Activated CD8-positive, alpha-beta memory T cell treated with anti-CD3 and anti-CD28 coated beads for 1 hour (primary cell): ENCODE data around the gene CCDC171.
"Not testable (repeated sequence)": the region's sequence is repeated elsewhere in the genome, so short reads cannot be mapped to it uniquely, and the experiment has no call there.

Source experiments
- DNase-seq, 2 donors: peaks; one replicate each; pipeline ENCODE4 v3.0.0-alpha.2; 2020; ENCODE audit warnings: low read depth in 1 of 2; ENCODE audit errors: extremely low read depth in 1 of 2

Gene CCDC171

DNA sequence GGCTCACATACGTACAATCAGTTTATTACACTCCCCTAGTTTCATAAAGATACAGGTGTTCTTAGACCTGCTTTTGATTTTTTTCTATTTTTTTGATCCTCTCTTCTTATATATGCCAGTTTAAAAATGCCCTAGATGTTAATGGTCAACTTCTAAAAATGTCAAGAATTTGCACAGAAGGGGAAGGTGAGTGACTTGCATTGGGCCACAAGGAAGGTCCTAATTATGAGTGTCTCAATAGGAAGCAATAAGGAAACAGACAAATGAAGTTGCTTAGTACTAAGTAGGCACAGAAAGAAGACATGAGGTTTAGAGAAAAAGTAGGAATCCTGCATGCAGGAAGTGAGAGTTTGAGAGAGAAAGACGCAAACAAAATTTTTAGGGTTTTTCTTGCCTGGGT, 3.2 kb upstream of the CCDC171 start:
- no peak for DNase-seq

DNA sequence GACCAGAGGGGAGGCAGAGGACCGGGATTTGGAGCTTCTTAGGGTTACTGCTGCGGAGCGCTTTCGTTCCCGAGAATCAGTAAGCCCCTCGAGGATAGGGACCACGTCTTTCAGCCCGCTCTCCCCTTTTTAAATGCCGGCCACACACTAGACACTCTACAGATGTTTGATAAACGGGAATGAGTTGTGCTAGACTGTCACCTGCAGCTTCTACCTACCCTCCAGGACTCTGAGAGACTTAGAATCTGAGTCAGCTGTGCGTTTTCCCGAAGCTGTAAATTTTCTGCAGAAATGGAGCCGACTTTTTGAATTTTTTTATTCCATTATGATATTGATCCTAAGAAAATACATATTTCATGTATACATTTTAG, 670 bp downstream of the CCDC171 start:
- DNase-seq, result no peak

DNA sequence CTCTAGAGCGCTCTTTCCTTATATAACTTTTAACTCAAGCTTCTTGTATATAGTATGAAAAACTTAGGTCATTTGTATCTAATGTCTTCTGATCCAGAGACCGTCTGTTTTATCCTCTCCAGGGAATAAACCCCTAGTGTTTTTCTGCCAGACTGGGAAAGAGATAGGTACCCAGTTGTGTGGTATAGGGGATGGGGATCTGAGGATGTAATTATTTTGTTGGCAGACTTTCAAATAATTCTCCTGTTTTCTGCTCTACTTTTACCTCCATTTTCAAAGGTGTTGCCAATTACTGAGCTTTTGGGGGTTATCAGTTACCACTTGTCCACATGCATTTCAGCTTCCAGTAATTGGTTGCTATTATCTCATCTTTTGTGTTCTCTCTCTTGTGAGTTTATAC, 17.9 kb downstream of the CCDC171 start:
- no peak for DNase-seq

DNA sequence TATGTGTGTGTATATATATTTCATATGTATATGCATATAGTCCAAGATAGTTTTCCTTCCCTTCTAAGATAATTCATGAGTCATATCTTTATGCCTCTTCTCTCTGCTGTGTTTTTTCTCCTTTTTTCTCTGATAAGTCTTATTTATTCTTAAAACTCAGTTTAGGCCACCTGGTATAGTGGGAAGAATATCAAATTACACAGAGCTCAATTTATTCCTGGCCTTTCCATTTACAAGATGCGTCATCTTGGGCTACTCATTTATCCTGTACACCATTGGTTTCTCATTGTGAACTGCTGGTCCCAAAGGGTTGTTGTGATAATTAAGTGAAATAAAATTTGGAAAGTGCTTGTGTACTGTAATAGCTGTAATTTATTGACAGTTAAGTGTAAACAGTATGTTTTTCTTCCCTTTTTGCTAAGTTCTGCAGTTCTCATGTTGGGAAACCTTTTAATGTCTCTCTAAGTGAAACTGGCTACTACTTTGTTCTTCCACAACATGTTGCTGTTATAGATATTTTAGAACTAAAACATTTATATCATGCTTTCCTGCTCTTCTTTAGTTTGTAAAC, 19.4 kb downstream of the CCDC171 start:
- DNase-seq, result no peak

DNA sequence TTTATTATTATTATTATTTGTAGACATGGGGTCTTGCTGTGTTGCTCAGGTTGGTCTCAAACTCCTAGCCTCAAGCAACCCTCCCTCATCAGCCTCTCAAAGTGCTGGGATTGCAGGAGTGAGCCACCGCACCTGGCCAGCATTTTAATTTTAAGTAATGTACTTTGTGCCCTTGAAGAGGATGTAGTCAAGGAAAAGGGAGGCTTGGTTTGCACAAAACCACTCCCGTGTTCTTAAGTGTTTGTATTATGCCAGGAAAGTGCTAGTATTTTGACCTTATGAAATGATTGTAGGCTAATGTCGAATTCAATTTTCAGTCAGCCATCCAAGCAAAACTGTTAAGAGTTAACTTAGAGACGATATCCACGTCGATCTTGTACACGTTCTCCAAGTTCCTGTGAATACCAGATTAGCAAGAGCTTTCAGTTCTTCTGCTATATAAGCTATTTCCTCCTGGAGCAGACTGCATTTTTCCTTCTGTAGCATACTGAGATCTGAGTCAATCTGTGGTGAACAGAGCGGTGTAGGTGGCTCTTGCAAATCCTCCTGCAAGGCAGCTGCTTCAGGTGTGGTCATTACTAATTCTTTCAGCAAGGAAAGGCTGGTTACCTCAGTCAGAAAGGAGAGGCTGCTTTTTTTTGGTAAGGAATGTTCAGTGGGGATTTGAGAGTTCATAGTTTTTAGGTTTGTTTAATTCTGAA, 23.7 kb downstream of the CCDC171 start:
- no peak for DNase-seq

DNA sequence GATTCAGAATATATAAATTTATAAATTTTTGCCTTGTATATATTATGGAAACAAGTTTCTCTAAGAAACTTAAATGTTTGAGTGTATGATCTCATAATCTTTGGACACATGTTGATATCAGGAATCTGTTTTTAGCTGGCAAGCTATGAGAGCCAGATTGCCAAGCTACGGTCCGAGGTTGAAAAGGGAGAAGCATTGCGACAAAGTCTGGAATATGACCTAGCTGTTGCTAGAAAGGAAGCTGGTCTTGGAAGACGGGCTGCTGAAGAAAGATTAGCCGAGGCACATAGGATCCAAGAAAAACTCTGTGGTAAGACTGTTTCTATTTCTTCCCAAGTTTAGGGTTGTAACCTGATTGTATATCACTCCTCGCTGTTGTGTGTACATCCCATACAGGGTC, 25.9 kb downstream of the CCDC171 start:
- no peak for DNase-seq

DNA sequence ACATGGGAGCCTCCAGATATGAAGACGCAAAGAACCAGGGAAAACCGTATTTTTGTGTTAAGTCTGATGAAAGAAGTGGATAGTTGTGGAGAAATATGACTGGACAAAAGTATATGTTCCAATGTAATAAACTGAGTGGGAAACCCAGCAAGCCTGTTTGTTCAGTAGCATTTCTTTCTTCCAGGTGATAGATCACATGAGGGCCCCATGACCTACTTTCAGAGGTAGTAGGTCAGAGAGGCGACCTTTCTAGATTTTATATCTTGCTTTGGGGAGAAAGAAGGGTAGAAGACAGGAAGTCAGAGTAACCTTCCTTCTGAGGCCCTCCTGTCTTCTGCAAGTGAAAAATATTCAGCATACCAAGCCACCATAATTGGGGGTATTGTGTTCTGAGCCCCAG, 31.5 kb downstream of the CCDC171 start:
- DNase-seq, result no peak

DNA sequence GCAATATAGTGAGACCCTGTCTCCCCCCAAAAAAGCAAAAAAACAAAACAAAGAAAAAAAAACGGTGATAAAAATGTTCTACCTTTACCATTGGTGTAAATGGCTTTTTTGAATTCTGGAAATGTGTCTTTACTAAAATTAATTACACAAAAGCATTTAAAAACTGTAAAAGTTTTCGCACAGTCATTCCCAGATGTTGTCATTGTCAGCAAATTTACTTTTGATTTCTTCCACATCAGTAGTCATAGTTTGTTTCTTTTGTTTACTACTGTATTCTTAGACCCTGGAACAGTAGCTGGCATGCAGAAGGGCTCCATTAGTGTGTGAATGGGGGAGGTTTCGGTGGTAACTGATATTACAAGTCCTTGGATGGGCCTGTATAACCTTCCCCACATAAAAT, 39.5 kb downstream of the CCDC171 start:
- DNase-seq, result no peak

DNA sequence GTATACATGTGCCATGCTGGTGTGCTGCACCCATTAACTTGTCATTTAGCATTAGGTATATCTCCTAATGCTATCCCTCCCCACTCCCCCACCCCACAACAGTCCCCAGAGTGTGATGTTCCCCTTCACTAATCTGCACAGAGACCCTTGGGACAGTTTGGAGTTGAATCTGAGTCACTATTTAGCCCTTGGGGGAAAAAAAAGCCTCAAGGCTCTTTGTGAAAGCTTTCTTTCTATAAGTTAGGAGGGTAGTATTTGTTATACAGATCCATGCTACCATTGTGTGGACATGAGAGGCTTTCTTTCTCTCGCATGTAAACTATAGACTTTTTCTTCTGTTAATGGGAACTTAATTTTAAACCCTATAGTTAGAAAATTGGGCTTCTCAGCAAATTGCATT, 40.1 kb downstream of the CCDC171 start:
- DNase-seq, result not testable (repeated sequence)

DNA sequence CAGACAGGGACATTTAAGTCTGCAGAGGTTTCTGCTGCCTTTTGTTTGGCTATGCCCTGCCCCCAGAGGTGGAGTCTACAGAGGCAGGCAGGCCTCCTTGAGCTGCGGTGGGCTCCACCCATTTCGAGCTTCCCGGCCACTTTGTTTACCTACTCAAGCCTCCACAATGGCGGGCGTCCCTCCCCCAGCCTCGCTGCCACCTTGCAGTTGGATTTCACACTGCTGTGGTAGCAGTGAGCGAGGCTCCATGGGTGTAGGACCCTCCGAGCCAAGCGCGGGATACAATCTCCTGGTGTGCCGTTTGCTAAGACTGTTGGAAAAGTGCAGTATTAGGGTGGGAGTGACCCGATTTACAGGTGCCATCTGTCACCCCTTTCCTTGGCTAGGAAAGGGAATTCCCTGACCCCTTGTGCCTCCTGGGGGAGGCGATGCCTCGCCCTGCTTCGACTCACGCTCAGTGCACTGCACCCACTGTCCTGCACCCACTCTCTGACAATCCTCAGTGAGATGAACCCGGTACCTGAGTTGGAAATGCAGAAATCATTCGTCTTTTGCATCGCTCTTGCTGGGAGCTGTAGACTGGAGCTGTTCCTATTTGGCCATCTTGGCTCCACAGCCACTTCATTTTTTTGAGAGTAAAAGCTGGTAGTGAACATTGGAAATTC, 48.0 kb downstream of the CCDC171 start:
- DNase-seq, result not testable (repeated sequence)

DNA sequence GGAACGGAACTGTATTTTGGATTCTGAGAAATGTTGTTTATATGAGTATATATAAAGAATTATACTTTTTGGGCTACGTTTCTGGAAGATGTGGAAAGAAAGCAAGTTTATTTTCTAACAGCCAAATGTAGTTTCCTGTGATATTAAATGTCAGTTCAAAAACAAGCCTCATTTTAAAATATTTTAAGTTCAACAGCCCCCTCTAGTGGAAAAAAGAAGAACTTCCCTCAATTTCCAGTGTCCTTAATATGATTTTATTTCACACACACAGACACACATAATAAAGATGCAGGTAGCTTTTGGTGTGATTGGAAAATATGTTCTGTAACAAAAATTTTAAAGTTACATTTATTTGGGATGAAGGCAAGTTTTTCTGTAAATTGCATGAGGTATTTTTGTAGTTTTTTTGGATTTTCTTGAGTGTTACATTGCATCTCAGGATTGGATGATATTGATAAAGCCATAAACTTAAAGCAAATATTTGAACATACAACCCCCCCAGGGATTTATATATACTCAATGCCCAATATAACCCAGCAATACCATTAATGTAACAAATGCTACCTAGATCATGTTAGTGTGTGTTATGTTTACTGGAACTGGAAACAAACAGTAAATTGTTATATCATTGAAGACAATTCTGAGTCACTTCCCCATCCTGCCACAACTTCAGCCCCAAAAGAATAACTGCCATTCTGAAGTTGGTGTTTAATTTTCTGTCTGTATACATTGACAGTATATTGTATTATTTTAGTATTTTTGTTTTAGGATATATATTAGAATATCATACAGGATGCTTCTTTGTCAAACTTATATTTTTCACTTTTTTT, 54.0 kb downstream of the CCDC171 start:
- DNase-seq, result no peak

DNA sequence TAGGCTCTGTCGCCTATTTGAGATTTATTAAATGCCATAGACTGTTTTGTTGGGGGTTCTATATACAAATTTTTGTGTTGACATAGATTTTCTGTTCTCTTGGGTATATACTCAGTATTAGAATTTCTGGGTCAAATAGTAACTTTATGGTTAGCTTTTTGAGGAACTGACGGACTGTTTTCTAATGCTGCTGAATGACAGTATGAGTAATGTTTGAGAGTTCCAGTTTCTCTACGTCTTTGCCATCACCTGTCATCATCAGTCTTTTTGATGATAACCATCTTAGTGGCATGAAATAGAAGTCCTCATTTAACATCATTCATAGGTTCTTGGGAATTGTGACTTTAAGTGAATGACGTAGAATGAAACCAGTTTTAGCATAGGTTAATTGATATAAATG, 60.1 kb downstream of the CCDC171 start:
- no peak for DNase-seq

DNA sequence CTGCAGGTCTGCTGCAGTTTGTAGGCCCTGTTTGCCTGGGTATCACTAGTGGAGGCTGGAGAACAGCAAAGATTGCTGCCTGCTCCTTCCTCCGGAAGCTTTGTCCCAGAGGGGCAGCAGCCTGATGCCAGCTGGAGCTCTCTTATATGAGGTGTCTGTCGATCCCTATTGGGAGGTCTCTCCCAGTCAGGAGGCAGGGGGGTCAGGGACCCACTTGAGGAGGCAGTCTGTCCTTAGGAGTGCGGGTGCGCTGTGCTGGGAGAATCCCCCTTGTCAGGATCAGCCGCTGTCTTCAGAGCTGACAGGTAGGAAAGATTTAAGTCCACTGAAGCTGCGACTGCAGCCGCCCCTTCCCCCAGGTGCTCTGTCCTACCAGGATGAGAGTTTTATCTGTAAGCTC, 64.9 kb downstream of the CCDC171 start:
- no peak for DNase-seq

DNA sequence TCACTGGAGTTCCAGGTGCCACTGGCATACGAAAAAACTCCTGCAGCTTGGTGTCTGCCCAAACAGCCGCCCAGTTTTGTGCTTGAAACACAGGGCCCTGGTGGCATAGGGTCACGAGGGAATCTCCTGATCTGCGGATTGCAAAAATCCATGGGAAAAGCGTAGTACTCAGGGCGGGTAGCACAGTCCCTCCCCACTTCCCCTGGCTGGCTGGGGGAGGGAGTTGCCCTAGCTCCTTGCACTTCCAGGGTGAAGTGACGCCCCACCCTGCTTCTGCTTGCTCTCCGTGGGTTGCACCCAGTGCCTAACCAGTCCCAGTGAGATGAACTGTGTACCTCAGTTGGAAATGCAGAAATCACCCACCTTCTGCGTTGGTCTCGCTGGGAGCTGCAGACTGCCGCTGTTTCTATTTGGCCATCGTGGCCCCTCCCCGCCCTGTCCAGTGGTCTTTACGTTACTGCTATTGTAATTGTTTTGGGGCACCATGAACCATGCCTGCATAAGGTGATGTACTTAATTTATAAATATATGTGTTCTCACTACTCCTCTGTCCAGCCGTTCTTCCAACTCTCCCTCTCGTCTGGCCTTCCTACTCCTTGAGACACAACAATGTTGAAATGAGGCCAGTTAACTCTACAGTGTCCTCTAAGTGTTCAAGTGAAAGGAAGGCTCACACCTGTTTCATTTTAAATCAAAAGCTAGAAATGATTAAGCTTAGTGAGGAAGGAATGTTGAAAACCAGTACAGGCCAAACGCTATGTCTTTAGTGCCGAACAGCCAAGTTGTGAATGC, 65.9 kb downstream of the CCDC171 start:
- no peak for DNase-seq

DNA sequence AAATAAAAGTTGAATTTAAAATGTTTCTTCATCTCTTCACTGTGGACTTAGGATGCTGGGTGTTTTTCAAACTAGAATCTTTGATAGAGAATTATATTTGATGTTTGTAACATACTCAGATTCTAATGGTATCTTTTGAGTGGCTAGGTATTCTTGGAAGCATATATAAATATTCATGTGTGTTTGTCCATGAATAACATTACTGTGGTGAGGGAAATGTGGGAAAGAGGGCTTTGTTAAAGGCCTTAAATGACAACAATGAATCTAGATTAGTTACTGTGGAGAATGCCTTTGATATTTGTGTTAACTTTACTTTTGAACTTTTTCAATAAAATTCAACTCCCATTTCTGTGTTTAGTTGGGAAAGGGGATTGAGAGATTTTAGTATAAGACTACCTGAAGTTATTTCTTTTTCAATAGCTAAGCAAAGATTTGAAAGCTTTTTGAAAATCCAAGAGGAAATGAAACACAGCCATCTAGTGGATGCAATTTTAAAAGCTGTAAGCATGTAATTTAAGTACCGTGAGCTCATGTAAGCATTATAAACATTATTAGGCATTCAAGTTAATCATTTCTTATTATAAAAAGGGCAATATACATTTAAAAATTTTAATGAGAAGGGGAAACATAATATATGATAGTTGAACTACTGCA, 69.6 kb downstream of the CCDC171 start:
- DNase-seq, result no peak

DNA sequence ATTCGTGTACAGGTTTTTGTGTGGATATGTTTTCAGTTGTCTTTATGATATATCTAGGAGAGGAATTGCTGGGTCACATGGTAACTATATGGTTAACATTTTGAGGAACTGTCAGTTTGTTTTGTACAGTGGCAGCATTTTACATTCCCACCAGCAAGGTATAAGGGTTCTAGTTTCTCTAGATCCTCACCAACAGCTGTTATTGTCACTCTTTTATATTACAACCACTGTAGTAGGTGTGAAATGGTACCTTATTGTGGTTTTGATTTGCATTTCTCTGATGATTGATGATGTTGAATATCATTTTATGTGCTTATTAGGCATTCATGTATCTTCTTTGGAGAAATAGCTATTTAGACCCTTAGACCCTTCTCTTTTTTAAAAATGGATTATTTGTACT, 82.9 kb downstream of the CCDC171 start:
- no peak for DNase-seq

DNA sequence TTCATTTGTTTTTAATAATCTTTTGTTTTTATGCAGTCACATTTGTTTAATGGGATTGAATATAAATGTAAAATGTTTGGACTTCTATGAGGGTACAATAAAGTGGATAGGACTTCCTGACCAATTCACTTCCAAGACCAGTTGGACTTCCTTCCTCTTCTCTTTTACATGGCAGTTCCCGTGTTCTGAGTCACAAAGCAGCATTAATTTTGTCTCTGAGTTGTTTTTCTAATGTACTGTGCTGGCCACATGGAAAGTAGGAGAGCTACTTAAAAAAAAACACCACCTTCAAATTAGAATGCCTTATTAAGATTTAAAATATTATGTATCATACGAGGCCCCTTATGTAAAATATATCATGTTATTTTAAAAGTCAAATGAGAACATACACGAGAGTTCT, 87.3 kb downstream of the CCDC171 start:
- no peak for DNase-seq

DNA sequence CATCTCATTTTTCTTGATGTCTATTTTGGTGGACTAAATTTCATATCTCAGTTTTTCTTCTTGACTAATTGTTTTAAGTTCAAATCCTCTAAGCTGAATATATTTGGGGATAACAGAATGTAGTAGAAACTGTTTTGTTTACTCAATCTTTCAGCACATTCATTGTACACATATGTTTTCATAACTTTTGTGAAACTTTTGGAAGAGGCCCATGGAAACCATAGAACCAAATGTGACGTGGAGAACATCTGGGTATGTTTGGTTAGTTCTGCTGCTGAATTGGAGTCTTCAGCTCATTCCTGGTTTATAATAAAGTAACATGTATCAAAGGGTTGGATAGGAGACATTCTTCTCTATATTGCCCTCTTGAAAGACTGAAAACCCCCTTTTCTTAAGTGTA, 88.4 kb downstream of the CCDC171 start:
- no peak for DNase-seq

DNA sequence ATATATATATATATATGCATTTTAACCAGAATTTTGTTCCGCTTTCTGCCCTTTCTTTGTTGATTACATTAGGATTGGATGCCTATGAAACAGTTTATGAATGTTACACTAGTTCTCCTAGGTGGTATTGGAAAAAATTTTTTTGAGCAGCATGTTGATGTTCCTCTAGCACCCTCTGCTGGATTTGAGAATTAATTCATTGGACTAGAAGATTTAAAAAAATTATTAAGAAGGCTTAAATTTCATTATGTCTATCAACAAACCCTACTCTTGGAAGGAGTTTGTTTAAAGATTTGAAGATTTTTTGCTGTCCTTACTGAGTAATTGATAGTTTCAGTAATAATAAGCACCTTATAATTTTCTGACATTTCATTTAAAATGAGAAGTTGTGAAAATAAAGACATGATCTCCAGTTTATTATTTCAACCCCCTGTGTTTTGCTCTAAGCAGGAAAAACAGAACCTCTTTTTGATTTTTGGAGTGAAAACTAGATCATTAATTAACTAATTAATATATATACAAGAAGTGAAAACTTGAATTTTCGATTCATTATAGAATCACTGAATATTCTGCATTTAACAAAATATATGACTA, 89.6 kb downstream of the CCDC171 start:
- no peak for DNase-seq

DNA sequence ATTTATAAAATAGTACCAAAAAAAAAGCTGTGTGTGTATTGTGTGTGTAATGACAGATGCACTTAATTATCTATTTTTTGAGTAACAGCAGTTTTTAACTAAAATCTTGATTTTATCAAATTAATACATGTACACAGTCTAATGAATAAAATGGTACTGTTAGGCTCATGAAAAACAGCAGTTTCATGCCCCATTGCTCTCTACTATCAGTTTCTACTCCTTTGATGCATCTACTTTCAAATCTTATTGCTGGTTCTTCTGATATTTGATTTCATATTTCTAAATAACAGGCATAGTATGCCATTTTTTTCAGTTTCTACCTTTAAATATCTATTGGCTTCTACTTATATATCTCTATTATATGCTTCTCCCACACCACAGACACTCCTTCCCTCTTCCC, 117.4 kb downstream of the CCDC171 start:
- no peak for DNase-seq
